ENCODE data around the gene ADA.
"Not testable (repeated sequence)": the region's sequence is repeated elsewhere in the genome, so short reads cannot be mapped to it uniquely, and the experiment has no call there.

ADA gene

GRCh38 chr20:44678242-44678641, 26.7 kb upstream of the ADA start:
- DNase-seq, result no peak

GRCh38 chr20:44672318-44672902, 20.9 kb upstream of the ADA start:
- DNase-seq, result not testable (repeated sequence)

GRCh38 chr20:44671541-44671940, 20.0 kb upstream of the ADA start:
- peak; percentile 18 for DNase-seq

GRCh38 chr20:44670851-44671250, 19.4 kb upstream of the ADA start:
- DNase-seq, result not testable (repeated sequence)

- DNase-seq, result no peak
These were observed 14.6 kb upstream of the ADA start for GRCh38 chr20:44666066-44666465.

GRCh38 chr20:44664131-44664530, 12.6 kb upstream of the ADA start:
- DNase-seq, result peak; percentile 18

- no peak for DNase-seq
These were observed 10.8 kb upstream of the ADA start for GRCh38 chr20:44662261-44662660.

GRCh38 chr20:44660581-44660980, 9.1 kb upstream of the ADA start:
- no peak for DNase-seq

GRCh38 chr20:44659931-44660330, 8.4 kb upstream of the ADA start:
- no peak for DNase-seq

- DNase-seq, result no peak
These were observed 7.3 kb upstream of the ADA start for GRCh38 chr20:44658810-44659209.

GRCh38 chr20:44657875-44658274, 6.4 kb upstream of the ADA start:
- no peak for DNase-seq

- DNase-seq, result no peak
These were observed 4.9 kb upstream of the ADA start for GRCh38 chr20:44656448-44656847.

- not testable (repeated sequence) for DNase-seq
These were observed 2.7 kb upstream of the ADA start for GRCh38 chr20:44654210-44654609.

GRCh38 chr20:44653546-44653945, 2.0 kb upstream of the ADA start:
- DNase-seq, result no peak

GRCh38 chr20:44651434-44651683, 140 bp downstream of the ADA start:
- DNase-seq, result no peak

- no peak for DNase-seq
These were observed 597 bp downstream of the ADA start for GRCh38 chr20:44650771-44651433.

GRCh38 chr20:44649976-44650375, 1.5 kb downstream of the ADA start:
- DNase-seq, result no peak

GRCh38 chr20:44649126-44649525, 2.4 kb downstream of the ADA start:
- DNase-seq, result no peak

- DNase-seq, result no peak
These were observed 2.9 kb downstream of the ADA start for GRCh38 chr20:44648579-44648978.

- DNase-seq, result no peak
These were observed 3.4 kb downstream of the ADA start for GRCh38 chr20:44648068-44648467.

GRCh38 chr20:44646641-44647274, 4.7 kb downstream of the ADA start:
- DNase-seq, result no peak

GRCh38 chr20:44646023-44646640, 5.4 kb downstream of the ADA start:
- peak; percentile 60 for DNase-seq

- no peak for DNase-seq
These were observed 6.8 kb downstream of the ADA start for GRCh38 chr20:44644667-44645131.

GRCh38 chr20:44644230-44644617, 7.3 kb downstream of the ADA start:
- DNase-seq, result no peak
